SKM-1 (cell line): ENCODE results near the gene SSBP1.
"Not testable (repeated sequence)": the region's sequence is repeated elsewhere in the genome, so short reads cannot be mapped to it uniquely, and the experiment has no call there.

Experiments used
- DNase-seq: peaks from one replicate; lab custom pipeline; 2025; ENCODE audit not compliant: unreplicated experiment; lab: John Stamatoyannopoulos, UW

Gene SSBP1, protein sequence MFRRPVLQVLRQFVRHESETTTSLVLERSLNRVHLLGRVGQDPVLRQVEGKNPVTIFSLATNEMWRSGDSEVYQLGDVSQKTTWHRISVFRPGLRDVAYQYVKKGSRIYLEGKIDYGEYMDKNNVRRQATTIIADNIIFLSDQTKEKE

GRCh38 chr7:141737836-141738591 lies at the start of gene SSBP1:
Gene SSBP1 (plus strand): TSS chr7:141738358. CDS start chr7:141739167, 809 bp downstream.
- DNase-seq = peak; percentile 98

DNA sequence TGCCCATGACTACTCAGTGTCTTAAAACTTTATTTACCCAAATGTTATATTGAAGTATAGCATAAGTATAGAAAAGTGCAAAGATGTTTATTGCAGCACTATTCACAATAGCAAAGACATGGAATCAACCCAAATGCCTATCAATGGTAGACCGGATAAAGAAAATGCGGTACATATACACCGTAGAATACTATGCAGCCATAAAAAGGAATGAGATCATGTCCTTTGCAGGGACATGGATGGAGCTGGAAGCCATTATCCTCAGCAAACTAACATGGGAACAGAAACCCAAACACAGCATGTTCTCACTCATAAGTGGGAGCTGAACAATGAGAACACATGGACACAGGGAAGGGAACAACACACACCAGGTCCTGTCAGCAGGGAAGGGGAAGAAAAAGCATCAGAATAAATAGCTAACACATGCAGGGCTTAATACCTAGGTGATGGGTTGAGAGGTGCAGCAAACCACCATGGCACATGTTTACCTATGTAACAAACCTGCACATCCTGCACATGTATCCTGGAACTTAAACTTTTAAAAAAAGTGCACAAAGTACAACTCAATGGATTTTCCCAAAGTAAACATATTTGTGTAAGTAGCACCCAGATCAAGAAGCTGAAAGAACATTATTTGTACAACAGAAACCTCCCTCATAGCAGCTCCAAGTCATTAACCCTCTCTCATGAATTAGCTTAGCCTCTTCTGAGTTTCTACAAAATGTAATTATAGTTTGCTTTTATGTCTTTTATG lies 48.9 kb upstream of the SSBP1 start:
- not testable (repeated sequence) for DNase-seq

GRCh38 chr7:141691540-141691939 lies 46.6 kb upstream of the SSBP1 start:
- DNase-seq = no peak

GRCh38 chr7:141691961-141692360 lies 46.2 kb upstream of the SSBP1 start:
- no peak for DNase-seq

GRCh38 chr7:141693082-141693481 lies 45.1 kb upstream of the SSBP1 start:
- DNase-seq = no peak

DNA sequence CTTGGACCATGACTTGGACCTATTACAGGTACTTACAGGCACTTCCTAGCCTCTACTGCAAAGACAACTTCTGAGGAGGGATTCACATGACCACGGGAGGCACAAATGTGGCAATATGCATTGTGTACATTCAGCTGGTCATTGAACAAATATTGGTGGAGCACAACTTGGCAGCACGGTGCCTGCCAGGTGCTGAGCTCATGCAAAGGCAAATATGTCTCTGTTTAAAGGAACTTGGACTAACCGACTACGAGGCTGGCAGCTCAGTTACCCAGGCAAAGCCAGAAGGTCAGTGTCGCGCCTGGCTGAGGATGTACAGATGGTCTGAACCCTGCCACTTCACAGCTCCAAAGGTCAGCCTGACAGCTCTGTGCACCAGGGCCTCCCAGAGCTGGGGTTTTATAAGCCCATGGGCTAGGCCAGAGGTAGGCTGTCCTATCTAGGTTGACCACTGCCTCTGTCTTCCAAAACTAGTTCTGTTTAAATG lies 42.3 kb upstream of the SSBP1 start:
- DNase-seq = no peak

- no peak for DNase-seq
These were observed 41.8 kb upstream of the SSBP1 start for GRCh38 chr7:141696348-141696747.

DNA sequence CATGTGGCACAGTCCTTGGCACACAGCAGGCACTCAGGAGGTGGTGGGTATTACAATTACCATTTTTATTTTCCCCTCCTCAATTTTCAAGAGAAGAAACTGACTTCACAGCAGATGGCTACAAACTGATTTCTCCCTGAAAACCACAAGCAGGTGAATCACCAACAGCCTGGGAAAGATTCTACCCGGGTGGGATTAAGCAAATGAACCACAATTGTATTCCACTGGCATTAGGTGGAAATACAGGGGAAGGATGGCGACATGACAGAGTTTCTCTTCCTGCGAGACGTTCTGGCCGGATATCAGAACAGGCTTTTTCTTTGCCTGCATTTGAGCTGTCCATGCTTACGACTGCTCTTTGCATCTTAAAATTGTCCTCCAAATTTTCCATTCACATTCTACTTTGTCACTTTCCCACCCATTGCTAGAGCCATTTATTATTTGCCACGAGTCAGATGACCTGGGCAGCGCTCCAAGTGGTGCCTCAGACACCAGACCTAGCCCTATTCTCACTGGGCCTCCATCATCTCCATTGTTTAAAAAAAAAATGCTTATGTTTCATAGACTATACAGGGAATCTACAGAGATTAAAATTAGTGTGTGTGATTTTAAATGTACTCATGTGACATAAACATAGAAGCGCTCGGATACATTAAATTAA lies 40.8 kb upstream of the SSBP1 start:
- no peak for DNase-seq

DNA sequence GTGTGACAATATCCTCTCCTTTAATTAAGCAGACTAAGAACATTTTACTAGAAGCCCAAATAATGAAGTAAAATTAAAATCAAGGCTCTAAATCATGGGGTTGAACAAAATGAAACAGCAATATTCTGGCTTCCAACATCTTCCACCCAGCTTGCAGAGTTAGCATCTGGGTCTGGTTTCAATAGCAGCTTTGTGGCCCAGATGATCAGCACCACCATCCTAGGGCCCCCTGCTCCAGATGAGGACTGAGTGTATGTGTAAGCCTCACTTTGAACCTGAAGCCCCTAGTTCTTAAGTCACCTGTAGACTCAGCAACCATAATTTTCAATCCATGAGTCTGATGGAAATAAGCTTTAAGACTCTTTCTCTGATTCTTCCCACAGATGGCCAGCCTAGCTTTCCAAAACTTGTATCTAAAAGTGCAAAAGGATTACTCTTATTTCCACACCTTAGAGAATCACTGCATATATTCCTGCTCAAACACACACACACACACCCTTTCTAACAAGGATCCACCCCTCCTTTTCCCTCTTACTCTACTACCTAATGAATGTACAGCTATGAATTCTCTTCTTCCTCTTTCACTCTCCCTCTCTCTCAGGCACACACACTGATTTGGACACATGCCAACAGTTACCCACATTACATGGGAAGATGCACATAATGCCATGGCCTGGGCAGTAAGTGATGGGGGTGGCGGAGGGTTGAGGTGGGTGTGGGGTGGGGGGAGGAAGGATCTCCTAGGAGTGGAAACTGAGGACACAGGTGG lies 39.7 kb upstream of the SSBP1 start:
- DNase-seq = no peak

GRCh38 chr7:141699860-141700259 lies 38.3 kb upstream of the SSBP1 start:
- no peak for DNase-seq

DNA sequence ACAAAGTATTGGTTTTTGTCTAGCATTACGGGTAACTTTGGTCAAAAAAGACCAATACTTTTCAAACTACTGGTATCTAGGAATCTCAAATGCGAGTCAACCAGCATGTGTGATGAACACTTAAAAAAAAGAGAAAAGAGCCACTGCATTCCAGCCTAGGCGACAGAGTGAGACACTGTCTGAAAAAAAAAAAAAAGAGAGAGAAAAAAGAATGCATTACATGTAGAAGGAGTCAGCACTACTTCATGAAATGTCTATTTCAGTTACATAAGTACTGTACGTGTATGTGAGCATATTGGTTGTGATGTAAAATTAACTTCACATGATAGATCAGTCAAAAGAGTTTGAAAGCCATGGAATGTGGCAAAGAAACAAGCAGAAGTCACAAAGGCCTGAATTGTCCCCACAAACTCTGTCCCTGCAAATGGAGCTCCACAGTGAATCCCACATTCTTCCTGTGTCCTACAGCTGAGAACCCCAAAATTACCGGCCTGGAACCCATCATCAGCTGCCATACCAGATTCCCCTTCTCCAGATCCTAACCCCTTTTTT lies 37.8 kb upstream of the SSBP1 start:
- DNase-seq = no peak

- DNase-seq = no peak
These were observed 37.2 kb upstream of the SSBP1 start for GRCh38 chr7:141700848-141701371.

DNA sequence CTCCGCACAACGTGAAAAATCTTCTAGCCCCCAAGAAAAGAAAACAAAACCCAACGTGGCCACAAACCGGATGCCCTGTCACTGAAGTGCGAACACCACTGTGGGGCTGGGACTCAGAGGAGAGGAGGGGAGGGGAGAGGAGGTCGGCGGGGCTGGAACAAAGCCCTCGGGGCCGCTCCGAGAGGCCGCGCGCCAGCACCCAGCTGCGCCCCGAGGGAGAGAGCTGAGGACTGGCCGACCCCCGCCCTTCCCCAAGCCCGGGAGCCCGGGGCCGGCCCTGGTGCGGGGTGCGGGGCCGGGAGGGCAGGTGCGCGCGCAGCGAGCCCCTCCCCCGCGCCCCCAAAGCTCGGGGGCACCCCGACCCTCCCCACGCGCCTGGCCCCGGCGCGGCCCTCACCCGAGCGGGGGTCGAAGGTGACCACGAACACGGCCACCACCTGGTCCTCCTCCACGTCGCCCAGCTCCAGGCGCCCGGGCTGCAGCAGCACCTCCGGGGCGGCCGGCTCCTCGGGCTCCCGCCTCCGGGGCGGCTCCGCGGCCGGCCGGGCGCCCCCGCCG lies 36.6 kb upstream of the SSBP1 start:
- DNase-seq = no peak

GRCh38 chr7:141702047-141702567 lies 36.1 kb upstream of the SSBP1 start, which contains the start of gene DENND11:
Gene DENND11 (minus strand): TSS chr7:141702166. CDS start chr7:141702153, 13 bp downstream.
- DNase-seq = no peak

DNA sequence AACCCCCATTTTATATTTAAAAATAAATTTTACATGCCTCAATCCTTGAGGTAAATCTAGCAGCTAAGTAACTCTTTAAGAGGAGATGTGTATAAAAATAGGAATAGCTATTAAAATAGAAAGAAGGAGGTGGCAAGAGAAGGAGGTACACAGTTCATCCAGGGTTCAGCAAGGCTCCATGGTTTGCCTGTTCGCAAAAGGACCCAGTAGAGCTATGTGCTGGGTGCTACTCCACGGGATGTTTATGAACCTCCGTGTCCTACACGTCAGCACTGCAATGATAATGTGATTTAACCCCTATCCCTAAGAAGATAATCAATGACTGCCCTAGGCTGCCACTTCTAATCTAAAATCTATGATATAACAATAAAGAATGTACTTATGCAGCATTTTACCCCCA lies 35.3 kb upstream of the SSBP1 start:
- no peak for DNase-seq

GRCh38 chr7:141704112-141704511 lies 34.0 kb upstream of the SSBP1 start:
- DNase-seq = no peak

DNA sequence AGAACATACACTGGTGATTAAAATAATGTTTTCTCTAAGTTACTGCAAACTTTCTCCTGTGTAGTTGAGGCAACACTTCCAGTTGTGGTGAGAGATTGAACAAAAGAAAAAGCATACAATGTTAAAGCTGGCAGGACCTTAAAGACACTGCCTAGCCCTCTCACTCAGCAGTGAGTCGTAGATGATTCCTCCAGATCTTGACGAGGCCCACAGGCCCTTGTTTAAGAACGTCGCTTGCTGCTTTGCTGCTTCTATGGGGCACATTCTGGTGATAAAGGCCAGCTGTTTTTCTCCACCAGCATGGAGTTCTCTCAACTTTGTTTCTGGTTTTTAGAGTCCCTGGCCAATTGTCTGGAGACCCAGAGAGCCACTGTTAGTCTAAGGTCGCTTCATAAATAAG lies 33.4 kb upstream of the SSBP1 start:
- no peak for DNase-seq

DNA sequence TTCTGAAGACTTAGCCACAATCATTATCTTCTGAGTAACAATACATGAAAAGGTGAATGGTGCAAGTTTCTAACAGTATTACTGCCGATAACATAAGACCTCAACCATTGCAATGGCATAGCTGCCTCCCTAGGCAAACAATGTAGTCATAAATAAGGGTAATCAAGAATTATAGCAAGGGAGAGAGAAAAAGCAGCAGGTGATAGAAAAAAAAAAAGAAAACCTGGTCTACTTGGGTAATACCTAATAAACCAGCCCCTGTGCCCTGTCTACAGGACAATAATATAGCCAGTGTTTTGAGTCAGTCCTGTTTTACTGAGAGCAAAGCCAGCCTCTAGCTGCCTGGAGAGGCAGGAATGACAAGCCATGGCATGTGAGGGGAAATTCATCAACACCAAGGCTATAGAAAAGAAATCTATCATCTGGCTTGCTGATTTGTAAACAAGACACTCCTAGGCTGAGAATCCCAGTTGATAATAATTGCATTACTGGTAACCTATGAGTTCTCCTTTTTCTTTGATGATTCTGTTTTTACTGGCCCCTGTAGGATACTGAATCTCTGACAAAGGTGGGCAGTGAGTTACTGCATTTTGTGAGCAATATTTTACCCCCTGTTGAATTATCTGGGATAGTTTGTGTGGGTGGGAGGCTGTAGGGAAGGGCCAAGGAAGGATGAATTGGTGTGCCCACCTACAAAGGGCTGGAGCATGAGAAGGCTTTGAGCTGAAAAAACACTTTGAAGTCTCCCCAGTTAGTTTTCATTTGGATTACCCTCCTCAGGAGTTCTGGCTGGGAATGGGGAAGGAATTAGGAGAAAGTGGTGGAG lies 31.7 kb upstream of the SSBP1 start:
- DNase-seq = no peak

DNA sequence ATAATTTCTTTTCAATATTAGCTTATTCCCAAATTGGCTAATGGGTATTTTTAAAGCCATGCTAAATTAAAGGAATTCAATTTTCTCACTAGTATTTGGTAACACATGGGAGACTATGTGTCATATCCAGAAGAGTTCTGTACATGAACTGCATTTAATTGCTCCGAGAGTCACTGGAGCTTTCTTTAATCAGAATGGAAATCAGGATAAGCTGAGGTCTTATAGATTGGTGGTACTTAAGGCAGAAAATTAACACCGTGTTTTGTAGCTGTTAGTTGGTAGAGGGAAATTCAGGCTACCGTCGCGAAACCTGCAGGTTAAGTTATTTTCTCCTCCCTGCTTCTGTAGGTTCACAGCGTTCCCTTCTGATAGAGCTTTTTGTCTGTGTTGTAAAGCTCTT lies 29.8 kb upstream of the SSBP1 start, which contains the start of gene WEE2:
Gene WEE2, plus strand, starts transcription at position 3 of the 400 bp plus-strand sequence. CDS start 406 bp downstream, outside the sequence.
- DNase-seq = no peak
